ENCODE measurements around the gene SOX10.

The SOX10 gene

DNA sequence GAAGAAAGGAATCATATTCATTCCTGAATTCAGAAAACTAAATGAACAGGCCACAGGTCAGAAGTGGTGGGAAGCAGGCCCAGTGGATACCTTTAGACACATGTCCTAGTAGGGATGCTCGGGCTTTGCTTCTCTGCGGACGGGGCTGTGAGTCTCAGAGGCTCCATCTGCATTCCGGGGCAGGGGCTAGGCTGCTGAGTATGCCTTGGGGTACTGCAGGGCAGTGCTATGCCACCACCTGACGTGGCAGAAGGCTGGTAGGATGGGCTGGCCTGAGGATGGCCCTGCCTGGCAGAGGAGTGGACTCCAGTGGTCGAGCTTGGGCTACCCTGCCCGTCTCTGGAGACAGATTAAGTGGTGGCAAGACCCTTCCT is 40.5 kb downstream of the SOX10 start:
- H3K27ac ChIP-seq (ENCODE audit: low read depth, low read length): no peak overlapping the region
- no peak overlapping the region for H2BK12ac ChIP-seq (ENCODE audit: low read length)
- H3K4me2 ChIP-seq (ENCODE audit: low read length): no peak overlapping the region
- WGBS (ENCODE audit: extremely low coverage, insufficient coverage, insufficient read length): no CpG with 5 or more reads among the region's 7 CpGs
- H4K91ac ChIP-seq (ENCODE audit: low read depth, low read length): no peak overlapping the region
- H3K9ac ChIP-seq (ENCODE audit: low read length): no peak overlapping the region
- H2BK5ac ChIP-seq (ENCODE audit: low read depth, low read length, poor library complexity): no peak overlapping the region
- peaks cover 0 to 2% of the 10 kb centered on the region in 2 experiments for H3K4me1 ChIP-seq (ENCODE audit: control insufficient read depth in 1 of 2, insufficient read depth in 2 of 2, low read length in 2 of 2)
- H3K79me2 ChIP-seq (ENCODE audit: control insufficient read depth, insufficient read depth, low read length, poor library complexity): no peaks in the 10 kb centered on the region
- no peak for DNase-seq
- H4K8ac ChIP-seq (ENCODE audit: low read depth, low read length): no peak overlapping the region
- no peak overlapping the region for H2AK5ac ChIP-seq (ENCODE audit: low read length)
- H3K14ac ChIP-seq (ENCODE audit: low read length): no peak overlapping the region
- no peak overlapping the region for H3K4me3 ChIP-seq (ENCODE audit: low read depth, low read length)
- H3K9me3 ChIP-seq (ENCODE audit: insufficient read depth, low read depth, low read length): no peaks in the 10 kb centered on the region
- H2BK120ac ChIP-seq (ENCODE audit: insufficient read depth, low read length, poor library complexity): no peak overlapping the region
- no peak overlapping the region for H4K12ac ChIP-seq (ENCODE audit: low read depth, low read length)
- no peak overlapping the region for H3K23ac ChIP-seq (ENCODE audit: low read length)
- no peak overlapping the region for H2AFZ ChIP-seq (ENCODE audit: insufficient read depth, low read length, poor library complexity)
- H3K4ac ChIP-seq (ENCODE audit: low read depth, low read length): no peak overlapping the region
- H3K36me3 ChIP-seq (ENCODE audit: control insufficient read depth in 1 of 2, insufficient read depth in 2 of 2, low read length in 2 of 2): peaks cover 46 to 49% of the 10 kb centered on the region in 2 experiments
- H3K27me3 ChIP-seq (ENCODE audit: insufficient read depth, low read length): no peaks in the 10 kb centered on the region
- H3K79me1 ChIP-seq (ENCODE audit: low read length): no peaks in the 10 kb centered on the region
- H3K18ac ChIP-seq (ENCODE audit: low read length): no peak overlapping the region

- Histone ChIP-seq H4K12ac (ENCODE audit: low read depth, low read length) (no peak overlapping the region), H3K23ac (ENCODE audit: low read length) (no peak overlapping the region), H3K9ac (ENCODE audit: low read length) (no peak overlapping the region), H4K8ac (ENCODE audit: low read depth, low read length) (no peak overlapping the region), H2AFZ (ENCODE audit: insufficient read depth, low read length, poor library complexity) (no peak overlapping the region), H3K14ac (ENCODE audit: low read length) (no peak overlapping the region), H3K4me3 (ENCODE audit: low read depth, low read length) (no peak overlapping the region), H3K27ac (ENCODE audit: low read depth, low read length) (no peak overlapping the region), H2AK5ac (ENCODE audit: low read length) (no peak overlapping the region), H4K91ac (ENCODE audit: low read depth, low read length) (no peak overlapping the region), H3K79me1 (ENCODE audit: low read length) (no peaks in the 10 kb centered on the region), H3K79me2 (ENCODE audit: control insufficient read depth, insufficient read depth, low read length, poor library complexity) (no peaks in the 10 kb centered on the region), H2BK120ac (ENCODE audit: insufficient read depth, low read length, poor library complexity) (no peak overlapping the region), H3K4me1 (ENCODE audit: control insufficient read depth in 1 of 2, insufficient read depth in 2 of 2, low read length in 2 of 2) (peaks cover 0 to 2% of the 10 kb centered on the region in 2 experiments), H3K36me3 (ENCODE audit: control insufficient read depth in 1 of 2, insufficient read depth in 2 of 2, low read length in 2 of 2) (peaks cover 47 to 52% of the 10 kb centered on the region in 2 experiments), H2BK12ac (ENCODE audit: low read length) (no peak overlapping the region), H3K27me3 (ENCODE audit: insufficient read depth, low read length) (no peaks in the 10 kb centered on the region), H3K18ac (ENCODE audit: low read length) (no peak overlapping the region), H3K4me2 (ENCODE audit: low read length) (no peak overlapping the region), H2BK5ac (ENCODE audit: low read depth, low read length, poor library complexity) (no peak overlapping the region), H3K9me3 (ENCODE audit: insufficient read depth, low read depth, low read length) (no peaks in the 10 kb centered on the region), H3K4ac (ENCODE audit: low read depth, low read length) (no peak overlapping the region)
- DNase-seq: no peak
- WGBS (ENCODE audit: extremely low coverage, insufficient coverage, insufficient read length): no CpG with 5 or more reads among the region's 12 CpGs
Measured at GRCh38 chr22:37943136-37943824, 41.1 kb downstream of the SOX10 start.

- no CpG with 5 or more reads among the region's 8 CpGs for WGBS (ENCODE audit: extremely low coverage, insufficient coverage, insufficient read length)
- no peak overlapping the region for H3K18ac ChIP-seq (ENCODE audit: low read length)
- H3K4me1 ChIP-seq (ENCODE audit: control insufficient read depth in 1 of 2, insufficient read depth in 2 of 2, low read length in 2 of 2): peaks cover 0 to 2% of the 10 kb centered on the region in 2 experiments
- no peak overlapping the region for H3K4ac ChIP-seq (ENCODE audit: low read depth, low read length)
- H3K14ac ChIP-seq (ENCODE audit: low read length): no peak overlapping the region
- no peak overlapping the region for H2BK12ac ChIP-seq (ENCODE audit: low read length)
- H3K9ac ChIP-seq (ENCODE audit: low read length): no peak overlapping the region
- H3K9me3 ChIP-seq (ENCODE audit: insufficient read depth, low read depth, low read length): no peaks in the 10 kb centered on the region
- no peak overlapping the region for H2AK5ac ChIP-seq (ENCODE audit: low read length)
- H3K23ac ChIP-seq (ENCODE audit: low read length): no peak overlapping the region
- H3K4me3 ChIP-seq (ENCODE audit: low read depth, low read length): no peak overlapping the region
- no peak for DNase-seq
- H2BK5ac ChIP-seq (ENCODE audit: low read depth, low read length, poor library complexity): no peak overlapping the region
- H4K91ac ChIP-seq (ENCODE audit: low read depth, low read length): no peak overlapping the region
- H3K27ac ChIP-seq (ENCODE audit: low read depth, low read length): no peak overlapping the region
- peaks cover 58 to 62% of the 10 kb centered on the region in 2 experiments for H3K36me3 ChIP-seq (ENCODE audit: control insufficient read depth in 1 of 2, insufficient read depth in 2 of 2, low read length in 2 of 2)
- H2AFZ ChIP-seq (ENCODE audit: insufficient read depth, low read length, poor library complexity): no peak overlapping the region
- H2BK120ac ChIP-seq (ENCODE audit: insufficient read depth, low read length, poor library complexity): no peak overlapping the region
- H4K8ac ChIP-seq (ENCODE audit: low read depth, low read length): no peak overlapping the region
- no peak overlapping the region for H3K4me2 ChIP-seq (ENCODE audit: low read length)
- H4K12ac ChIP-seq (ENCODE audit: low read depth, low read length): no peak overlapping the region
- no peaks in the 10 kb centered on the region for H3K79me1 ChIP-seq (ENCODE audit: low read length)
- H3K79me2 ChIP-seq (ENCODE audit: control insufficient read depth, insufficient read depth, low read length, poor library complexity): no peaks in the 10 kb centered on the region
- no peaks in the 10 kb centered on the region for H3K27me3 ChIP-seq (ENCODE audit: insufficient read depth, low read length)
Measured at GRCh38 chr22:37942133-37942532, 42.2 kb downstream of the SOX10 start.

GRCh38 chr22:37940698-37941376 is 43.5 kb downstream of the SOX10 start:
- Histone ChIP-seq H3K36me3 (ENCODE audit: control insufficient read depth in 1 of 2, insufficient read depth in 2 of 2, low read length in 2 of 2) (peaks cover 68 to 72% of the 10 kb centered on the region in 2 experiments), H2AK5ac (ENCODE audit: low read length) (no peak overlapping the region), H3K4me3 (ENCODE audit: low read depth, low read length) (no peak overlapping the region), H3K4ac (ENCODE audit: low read depth, low read length) (no peak overlapping the region), H3K79me1 (ENCODE audit: low read length) (no peaks in the 10 kb centered on the region), H3K9me3 (ENCODE audit: insufficient read depth, low read depth, low read length) (no peaks in the 10 kb centered on the region), H3K79me2 (ENCODE audit: control insufficient read depth, insufficient read depth, low read length, poor library complexity) (no peaks in the 10 kb centered on the region), H3K18ac (ENCODE audit: low read length) (no peak overlapping the region), H4K8ac (ENCODE audit: low read depth, low read length) (no peak overlapping the region), H2BK120ac (ENCODE audit: insufficient read depth, low read length, poor library complexity) (no peak overlapping the region), H3K23ac (ENCODE audit: low read length) (no peak overlapping the region), H3K27me3 (ENCODE audit: insufficient read depth, low read length) (no peaks in the 10 kb centered on the region), H3K4me1 (ENCODE audit: control insufficient read depth in 1 of 2, insufficient read depth in 2 of 2, low read length in 2 of 2) (no peaks in the 10 kb centered on the region), H4K12ac (ENCODE audit: low read depth, low read length) (no peak overlapping the region), H3K4me2 (ENCODE audit: low read length) (no peak overlapping the region), H2AFZ (ENCODE audit: insufficient read depth, low read length, poor library complexity) (no peak overlapping the region), H2BK12ac (ENCODE audit: low read length) (no peak overlapping the region), H2BK5ac (ENCODE audit: low read depth, low read length, poor library complexity) (no peak overlapping the region), H4K91ac (ENCODE audit: low read depth, low read length) (no peak overlapping the region), H3K9ac (ENCODE audit: low read length) (no peak overlapping the region), H3K27ac (ENCODE audit: low read depth, low read length) (no peak overlapping the region), H3K14ac (ENCODE audit: low read length) (no peak overlapping the region)
- DNase-seq: no peak
- no CpG with 5 or more reads among the region's 12 CpGs for WGBS (ENCODE audit: extremely low coverage, insufficient coverage, insufficient read length)

All from trophoblast cell (in vitro differentiated cells and primary cell).